Measurements from ENCODE around the gene F13A1.

Gene F13A1

DNA sequence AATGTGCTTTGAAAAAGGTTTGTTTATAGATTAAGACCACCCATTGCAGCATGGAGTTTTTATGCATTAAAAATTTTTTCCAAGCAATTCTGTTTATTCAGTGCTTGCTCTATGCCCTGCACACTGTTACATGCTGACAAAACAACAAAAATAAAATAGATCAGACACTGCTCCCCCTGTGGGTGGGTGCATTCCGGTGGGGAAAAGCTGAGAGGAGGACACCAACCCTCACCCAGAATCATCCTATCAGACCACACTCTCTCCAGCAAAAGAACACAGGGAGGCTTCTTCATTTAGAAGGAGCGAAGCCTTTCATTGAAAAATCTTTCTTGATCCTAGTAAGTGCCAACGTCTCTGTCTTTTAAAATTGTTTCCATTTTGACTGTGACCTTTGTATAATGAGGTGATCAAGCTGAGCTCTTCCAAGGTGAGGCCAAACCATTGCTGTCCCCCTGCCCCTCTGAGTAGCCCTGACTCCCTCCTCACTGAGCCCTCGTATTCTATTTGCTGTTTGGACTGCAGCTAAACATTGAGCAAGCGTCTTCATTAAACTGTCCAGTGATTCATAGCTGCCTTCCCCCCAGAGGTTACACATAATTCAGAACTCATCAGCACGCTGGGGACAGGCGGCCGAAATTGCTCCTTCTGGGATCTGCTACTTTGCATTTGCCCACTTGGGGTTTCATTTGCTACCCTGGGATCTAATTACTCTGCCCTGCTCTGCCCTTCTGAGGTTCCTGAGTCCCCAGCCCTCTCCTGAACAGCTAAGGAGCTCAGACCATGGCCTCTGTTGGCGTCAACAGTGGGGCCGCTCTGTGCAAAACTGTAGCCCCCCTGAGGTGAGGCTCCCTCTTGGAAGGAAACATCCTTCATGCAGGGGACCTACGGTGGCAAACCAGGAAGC is 102.4 kb downstream of the F13A1 start:
- Histone ChIP-seq H3K4me1 (ENCODE audit: insufficient read depth, poor library complexity, severe bottlenecking) (no peaks in the 10 kb centered on the region), H3K27ac (ENCODE audit: poor library complexity, severe bottlenecking) (no peak overlapping the region), H3K9me3 (ENCODE audit: severe bottlenecking) (no peaks in the 10 kb centered on the region), H3K4me3 (ENCODE audit: severe bottlenecking) (no peak overlapping the region), H3K36me3 (ENCODE audit: low read depth) (no peaks in the 10 kb centered on the region), H3K27me3 (ENCODE audit: insufficient read depth, poor library complexity, severe bottlenecking) (no peaks in the 10 kb centered on the region)
- DNase-seq (ENCODE audit: low spot score) (no peak), ATAC-seq (ENCODE audit: low read depth) (peak; percentile 12; the same call in 1 of the 3 replicates)
- TF ChIP-seq, protein P1, sequence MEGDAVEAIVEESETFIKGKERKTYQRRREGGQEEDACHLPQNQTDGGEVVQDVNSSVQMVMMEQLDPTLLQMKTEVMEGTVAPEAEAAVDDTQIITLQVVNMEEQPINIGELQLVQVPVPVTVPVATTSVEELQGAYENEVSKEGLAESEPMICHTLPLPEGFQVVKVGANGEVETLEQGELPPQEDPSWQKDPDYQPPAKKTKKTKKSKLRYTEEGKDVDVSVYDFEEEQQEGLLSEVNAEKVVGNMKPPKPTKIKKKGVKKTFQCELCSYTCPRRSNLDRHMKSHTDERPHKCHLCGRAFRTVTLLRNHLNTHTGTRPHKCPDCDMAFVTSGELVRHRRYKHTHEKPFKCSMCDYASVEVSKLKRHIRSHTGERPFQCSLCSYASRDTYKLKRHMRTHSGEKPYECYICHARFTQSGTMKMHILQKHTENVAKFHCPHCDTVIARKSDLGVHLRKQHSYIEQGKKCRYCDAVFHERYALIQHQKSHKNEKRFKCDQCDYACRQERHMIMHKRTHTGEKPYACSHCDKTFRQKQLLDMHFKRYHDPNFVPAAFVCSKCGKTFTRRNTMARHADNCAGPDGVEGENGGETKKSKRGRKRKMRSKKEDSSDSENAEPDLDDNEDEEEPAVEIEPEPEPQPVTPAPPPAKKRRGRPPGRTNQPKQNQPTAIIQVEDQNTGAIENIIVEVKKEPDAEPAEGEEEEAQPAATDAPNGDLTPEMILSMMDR (IDR thresholded peaks at IDR 0.05; ENCODE audit: poor library complexity, severe bottlenecking) = no peak

DNA sequence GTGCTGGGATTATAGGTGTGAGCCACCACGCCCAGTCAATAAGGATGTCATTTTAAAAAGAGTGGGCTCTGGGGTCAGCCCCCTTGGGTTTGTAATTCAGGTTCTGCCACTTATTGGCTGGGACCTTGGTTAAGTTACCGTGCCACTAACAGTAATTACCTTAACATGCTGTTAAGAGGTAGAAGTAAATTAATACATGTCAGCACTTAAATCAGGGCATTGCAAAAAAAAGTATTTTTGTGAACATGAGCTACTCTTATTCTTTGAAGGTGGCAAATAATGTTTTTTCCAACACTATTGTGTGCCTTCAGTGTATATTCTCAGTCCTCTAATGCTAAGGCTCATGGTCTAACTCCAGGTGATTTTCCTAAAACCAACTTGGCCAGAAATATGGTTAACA is 109.5 kb downstream of the F13A1 start:
- TF ChIP-seq, protein P1 (IDR thresholded peaks at IDR 0.05; ENCODE audit: poor library complexity, severe bottlenecking) = no peak
- no peaks in the 10 kb centered on the region for H3K36me3 ChIP-seq (ENCODE audit: low read depth)
- no peak for DNase-seq (ENCODE audit: low spot score)

DNA sequence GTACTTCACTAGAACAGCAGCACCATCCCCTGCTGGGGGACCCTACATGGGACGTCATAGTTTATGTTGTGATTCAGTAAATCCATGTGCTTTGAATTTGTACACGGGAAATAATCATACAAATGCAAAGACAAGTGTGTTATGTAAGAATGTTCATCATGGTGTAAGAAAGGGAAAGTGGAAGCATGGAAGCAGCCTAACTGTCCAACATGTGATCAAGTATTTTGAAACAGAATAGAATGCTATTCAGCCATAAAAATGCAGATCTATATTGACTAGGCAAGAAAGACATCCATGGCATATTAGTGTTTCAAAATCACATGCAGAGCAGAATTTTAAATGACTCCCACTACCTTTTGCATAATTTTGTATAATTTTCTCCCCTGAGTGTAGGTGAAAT is 117.6 kb downstream of the F13A1 start:
- Histone ChIP-seq H3K4me1 (ENCODE audit: insufficient read depth, poor library complexity, severe bottlenecking) (no peaks in the 10 kb centered on the region), H3K27ac (ENCODE audit: poor library complexity, severe bottlenecking) (no peak overlapping the region), H3K4me3 (ENCODE audit: severe bottlenecking) (no peak overlapping the region), H3K27me3 (ENCODE audit: insufficient read depth, poor library complexity, severe bottlenecking) (peaks cover 17% of the 10 kb centered on the region), H3K36me3 (ENCODE audit: low read depth) (no peaks in the 10 kb centered on the region), H3K9me3 (ENCODE audit: severe bottlenecking) (peaks cover 4% of the 10 kb centered on the region)
- ATAC-seq (ENCODE audit: low read depth) (no peak), DNase-seq (ENCODE audit: low spot score) (no peak)
- TF ChIP-seq, protein P1 (IDR thresholded peaks at IDR 0.05; ENCODE audit: poor library complexity, severe bottlenecking) = no peak

More for the DNA sequence above, 109.5 kb downstream of the F13A1 start:
- no peak overlapping the region for H3K4me3 ChIP-seq (ENCODE audit: severe bottlenecking)
- no peak overlapping the region for H3K27ac ChIP-seq (ENCODE audit: poor library complexity, severe bottlenecking)
- no peak for ATAC-seq (ENCODE audit: low read depth)
- H3K9me3 ChIP-seq (ENCODE audit: severe bottlenecking) = peaks cover 5% of the 10 kb centered on the region
- H3K27me3 ChIP-seq (ENCODE audit: insufficient read depth, poor library complexity, severe bottlenecking) = peaks cover 16% of the 10 kb centered on the region
- H3K4me1 ChIP-seq (ENCODE audit: insufficient read depth, poor library complexity, severe bottlenecking) = no peaks in the 10 kb centered on the region

DNA sequence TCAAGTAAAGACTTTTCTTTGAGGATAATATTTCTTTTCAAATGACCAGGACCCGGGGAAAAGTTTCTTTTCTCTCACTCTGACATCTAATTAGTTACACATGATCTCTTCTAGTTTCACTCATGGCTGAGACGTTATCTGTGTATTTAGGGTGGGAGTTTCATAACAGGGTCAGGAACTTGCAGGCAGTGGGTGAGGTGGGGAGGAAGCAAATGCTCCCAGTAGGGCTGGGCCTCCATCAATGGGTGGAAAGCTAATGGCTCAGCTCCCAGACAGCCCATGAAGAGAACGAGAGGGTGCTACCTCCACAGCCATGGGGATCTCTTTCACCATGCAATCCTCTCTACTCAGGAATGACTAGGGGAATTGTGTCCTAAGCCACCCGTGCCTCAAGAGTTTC is 119.3 kb downstream of the F13A1 start:
- DNase-seq (ENCODE audit: low spot score) = no peak
- no peak for ATAC-seq (ENCODE audit: low read depth)
- no peaks in the 10 kb centered on the region for H3K4me1 ChIP-seq (ENCODE audit: insufficient read depth, poor library complexity, severe bottlenecking)
- H3K9me3 ChIP-seq (ENCODE audit: severe bottlenecking) = no peaks in the 10 kb centered on the region
- no peaks in the 10 kb centered on the region for H3K36me3 ChIP-seq (ENCODE audit: low read depth)
- TF ChIP-seq, protein P1 (IDR thresholded peaks at IDR 0.05; ENCODE audit: poor library complexity, severe bottlenecking) = no peak
- H3K27ac ChIP-seq (ENCODE audit: poor library complexity, severe bottlenecking) = no peak overlapping the region
- no peak overlapping the region for H3K4me3 ChIP-seq (ENCODE audit: severe bottlenecking)
- H3K27me3 ChIP-seq (ENCODE audit: insufficient read depth, poor library complexity, severe bottlenecking) = peaks cover 3% of the 10 kb centered on the region

DNA sequence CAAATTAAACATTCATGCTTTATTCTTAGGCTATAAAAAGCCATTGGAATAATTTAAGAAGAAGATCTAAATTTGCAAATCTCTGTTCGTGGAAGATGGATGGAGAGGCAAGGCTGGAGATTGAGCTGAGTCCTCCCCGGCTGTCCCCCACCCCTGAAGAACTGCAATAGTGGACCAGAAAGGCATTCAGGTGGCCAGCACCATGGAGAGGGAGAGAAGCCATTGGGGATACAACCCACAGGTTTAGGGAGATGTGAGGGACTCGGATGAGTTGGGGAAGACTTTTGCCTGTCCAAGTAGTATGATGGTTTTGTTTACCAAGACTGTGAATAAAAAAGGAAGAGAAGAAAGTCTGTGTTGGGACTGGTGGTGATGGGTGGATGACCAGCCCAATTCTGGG is 120.8 kb downstream of the F13A1 start:
- H3K36me3 ChIP-seq (ENCODE audit: low read depth) = no peaks in the 10 kb centered on the region
- no peak overlapping the region for H3K27ac ChIP-seq (ENCODE audit: poor library complexity, severe bottlenecking)
- no peaks in the 10 kb centered on the region for H3K27me3 ChIP-seq (ENCODE audit: insufficient read depth, poor library complexity, severe bottlenecking)
- DNase-seq (ENCODE audit: low spot score) (no peak), ATAC-seq (ENCODE audit: low read depth) (no peak)
- no peaks in the 10 kb centered on the region for H3K9me3 ChIP-seq (ENCODE audit: severe bottlenecking)
- H3K4me1 ChIP-seq (ENCODE audit: insufficient read depth, poor library complexity, severe bottlenecking) = no peaks in the 10 kb centered on the region
- TF ChIP-seq, protein P1 (IDR thresholded peaks at IDR 0.05; ENCODE audit: poor library complexity, severe bottlenecking) = no peak
- H3K4me3 ChIP-seq (ENCODE audit: severe bottlenecking) = no peak overlapping the region

All from RWPE2 (cell line).